ENCODE data around the gene CLEC16A.
A peak's percentile ranks its signal among the peaks of the same experiment; 100 is the strongest.

CLEC16A gene

GRCh38 chr16:11190588-11191560 is 246.5 kb downstream of the CLEC16A start:
- no peak for DNase-seq

- no peak for DNase-seq
Measured at GRCh38 chr16:11191665-11192064, 247.3 kb downstream of the CLEC16A start.

GRCh38 chr16:11193494-11193893 is 249.1 kb downstream of the CLEC16A start:
- no peak for DNase-seq

- no peak for DNase-seq
Measured at GRCh38 chr16:11194913-11195312, 250.5 kb downstream of the CLEC16A start.

- DNase-seq = no peak
Measured at GRCh38 chr16:11196286-11196828, 252.0 kb downstream of the CLEC16A start.

- DNase-seq = no peak
Measured at GRCh38 chr16:11198375-11198774, 254.0 kb downstream of the CLEC16A start.

- no peak for DNase-seq
Measured at GRCh38 chr16:11198828-11199227, 254.5 kb downstream of the CLEC16A start.

- no peak for DNase-seq
Measured at GRCh38 chr16:11200592-11200991, 256.2 kb downstream of the CLEC16A start.

- DNase-seq = no peak
Measured at GRCh38 chr16:11201498-11202259, 257.3 kb downstream of the CLEC16A start.

GRCh38 chr16:11202260-11203091 is 258.1 kb downstream of the CLEC16A start:
- DNase-seq = peak; percentile 17

- DNase-seq = no peak
Measured at GRCh38 chr16:11203111-11203623, 258.8 kb downstream of the CLEC16A start.

- no peak for DNase-seq
Measured at GRCh38 chr16:11204513-11205047, 260.2 kb downstream of the CLEC16A start.

- no peak for DNase-seq
Measured at GRCh38 chr16:11205065-11205699, 260.8 kb downstream of the CLEC16A start.

- DNase-seq = no peak
Measured at GRCh38 chr16:11205754-11206581, 261.6 kb downstream of the CLEC16A start.

- no peak for DNase-seq
Measured at GRCh38 chr16:11207646-11208045, 263.3 kb downstream of the CLEC16A start.

GRCh38 chr16:11208916-11209665 is 264.7 kb downstream of the CLEC16A start:
- no peak for DNase-seq

GRCh38 chr16:11210260-11210659 is 265.9 kb downstream of the CLEC16A start:
- DNase-seq = no peak

GRCh38 chr16:11211061-11211976 is 267.0 kb downstream of the CLEC16A start:
- DNase-seq = no peak

Measured in NCI-H1436 (cell line).